ENCODE results near the gene CCSER1.
"Not testable (repeated sequence)": the region's sequence is repeated elsewhere in the genome, so short reads cannot be mapped to it uniquely, and the experiment has no call there.

The CCSER1 gene

DNA sequence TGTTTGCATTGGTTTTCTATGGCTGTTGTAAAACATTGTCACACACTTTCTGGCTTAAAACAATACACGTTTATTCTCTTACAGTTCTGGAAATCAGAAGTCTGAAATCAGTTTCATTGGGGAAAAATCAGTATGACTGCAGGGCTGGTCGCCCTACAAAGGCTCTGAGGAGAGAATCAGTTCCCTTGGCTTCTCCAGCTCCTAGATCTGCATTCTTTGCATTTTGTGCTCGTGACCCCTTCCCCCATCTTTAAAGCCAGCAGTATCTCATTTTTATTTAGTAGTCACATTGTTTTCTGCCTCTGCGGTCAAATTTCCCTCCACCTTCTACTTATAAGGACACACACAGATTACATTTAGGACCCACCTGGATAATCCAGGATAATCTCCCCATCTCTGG lies 1326.9 kb downstream of the CCSER1 start:
- DNase-seq, result no peak

GRCh38 chr4:91462566-91462965 lies 1335.4 kb downstream of the CCSER1 start:
- DNase-seq, result not testable (repeated sequence)

DNA sequence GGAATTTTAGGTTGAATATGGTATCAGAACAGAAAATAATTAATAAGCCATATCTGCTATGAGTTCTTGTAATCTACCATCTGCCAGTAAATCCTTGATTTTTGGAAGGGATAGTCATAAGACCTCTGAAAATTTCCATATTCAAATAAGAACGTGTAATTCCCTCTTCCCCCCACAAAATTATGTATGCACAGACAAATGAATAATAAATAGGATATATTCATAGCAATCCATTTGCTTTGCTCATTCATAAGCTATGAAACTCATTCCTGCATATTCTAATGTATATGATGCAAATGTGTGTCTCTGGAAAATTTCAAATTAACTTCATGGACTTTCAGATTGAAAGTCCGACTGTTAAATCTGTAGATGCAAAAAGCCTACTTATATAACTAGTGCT lies 1343.5 kb downstream of the CCSER1 start:
- DNase-seq, result no peak

GRCh38 chr4:91471280-91471679 lies 1344.1 kb downstream of the CCSER1 start:
- no peak for DNase-seq

DNA sequence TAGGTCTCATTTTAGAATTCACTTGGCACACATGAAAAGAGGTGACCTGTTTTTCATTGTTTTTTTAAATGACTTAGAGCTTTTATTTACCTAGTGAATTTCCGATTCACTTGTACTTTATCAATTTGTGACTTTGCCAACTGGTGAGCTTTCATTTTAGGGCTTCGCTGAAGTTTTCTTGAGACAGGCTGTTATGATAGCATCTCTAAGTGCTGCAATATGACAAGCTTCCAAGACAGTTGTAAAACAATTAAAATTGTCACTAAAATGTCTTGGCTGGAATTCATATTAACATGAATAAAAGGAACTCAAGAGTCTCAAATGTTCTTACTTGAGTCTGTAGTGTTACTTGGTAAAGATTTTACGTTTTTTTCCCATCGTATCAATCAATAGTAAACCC lies 1344.9 kb downstream of the CCSER1 start:
- no peak for DNase-seq

GRCh38 chr4:91485415-91485814 lies 1358.2 kb downstream of the CCSER1 start:
- DNase-seq, result no peak

DNA sequence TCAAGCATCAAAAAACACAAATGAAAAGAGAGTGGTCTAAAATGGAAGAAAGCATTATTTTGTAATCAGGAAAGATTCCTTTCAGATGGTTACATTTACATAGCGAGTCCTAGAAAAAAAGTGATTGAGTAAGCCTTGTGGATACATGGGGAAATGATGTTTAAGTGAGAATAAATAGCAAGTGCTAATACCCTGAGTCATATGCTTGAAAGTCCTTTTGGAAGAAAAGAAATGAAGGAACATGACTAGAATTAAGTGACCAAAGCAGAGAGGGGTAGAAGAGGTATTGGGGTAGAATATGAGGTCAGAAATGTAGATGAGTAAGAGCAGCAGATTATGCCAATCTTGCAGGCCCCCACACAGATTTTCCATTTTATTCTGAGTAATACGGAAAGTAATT lies 1361.8 kb downstream of the CCSER1 start:
- no peak for DNase-seq

DNA sequence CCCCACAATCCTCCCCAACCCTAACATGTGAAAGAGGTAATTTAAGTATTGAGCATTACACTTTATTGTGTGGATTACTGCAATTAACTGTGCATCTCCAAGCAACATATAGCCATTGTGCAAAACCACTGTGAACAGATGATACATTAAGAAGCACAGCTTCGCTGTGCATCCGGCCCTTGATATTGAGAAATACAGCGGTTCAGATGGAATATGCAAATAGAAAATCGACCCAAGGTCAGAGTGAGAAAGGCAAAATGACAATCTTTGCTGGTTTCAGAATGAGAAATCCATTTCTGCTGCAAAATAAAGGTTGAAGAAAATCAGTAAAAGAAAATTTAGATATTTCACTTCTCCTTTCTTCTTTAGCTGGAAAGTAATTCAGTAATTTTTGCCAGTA lies 1370.7 kb downstream of the CCSER1 start:
- DNase-seq, result no peak

GRCh38 chr4:91502365-91502764 lies 1375.2 kb downstream of the CCSER1 start:
- no peak for DNase-seq

GRCh38 chr4:91513326-91513725 lies 1386.1 kb downstream of the CCSER1 start:
- DNase-seq, result no peak

- no peak for DNase-seq
These were observed 1392.0 kb downstream of the CCSER1 start for GRCh38 chr4:91519155-91519554.

DNA sequence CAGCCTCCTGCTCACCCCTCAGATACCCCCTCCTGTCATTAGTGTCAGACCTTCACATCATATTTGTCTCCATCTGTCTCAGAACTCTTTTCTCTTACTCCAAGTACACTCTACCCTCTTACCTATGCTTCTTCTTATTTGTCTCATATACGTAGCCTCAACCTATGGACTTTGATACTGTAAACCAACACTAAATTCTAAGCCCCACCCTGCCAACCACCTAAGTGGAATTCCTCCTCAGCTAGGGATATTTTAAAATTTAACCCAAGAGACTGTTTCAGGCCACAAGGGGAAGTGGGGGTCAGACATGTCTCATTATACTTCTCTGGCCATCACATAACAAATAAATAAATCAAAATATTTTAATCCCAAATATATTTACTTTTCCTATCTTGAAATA lies 1398.4 kb downstream of the CCSER1 start:
- no peak for DNase-seq

GRCh38 chr4:91527056-91527455 lies 1399.9 kb downstream of the CCSER1 start:
- DNase-seq, result no peak

DNA sequence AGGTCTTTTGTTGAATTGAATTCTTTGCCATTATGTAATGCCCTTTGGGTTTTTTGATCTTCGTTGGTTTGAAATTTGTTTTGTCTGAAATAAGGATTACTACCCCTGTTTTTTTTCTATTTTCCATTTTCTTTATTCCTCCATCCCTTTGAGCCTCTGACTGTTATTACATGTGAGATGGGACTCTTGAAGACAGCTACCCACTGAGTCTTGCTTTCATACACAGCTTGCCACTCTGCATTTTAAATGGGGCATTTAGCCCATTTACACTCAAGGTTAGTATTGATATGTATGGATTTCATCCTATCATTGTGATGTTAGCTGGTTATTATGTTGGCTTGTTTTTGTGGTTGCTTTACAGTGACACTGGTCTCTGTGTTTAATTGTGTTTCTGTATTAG lies 1440.4 kb downstream of the CCSER1 start:
- no peak for DNase-seq

DNA sequence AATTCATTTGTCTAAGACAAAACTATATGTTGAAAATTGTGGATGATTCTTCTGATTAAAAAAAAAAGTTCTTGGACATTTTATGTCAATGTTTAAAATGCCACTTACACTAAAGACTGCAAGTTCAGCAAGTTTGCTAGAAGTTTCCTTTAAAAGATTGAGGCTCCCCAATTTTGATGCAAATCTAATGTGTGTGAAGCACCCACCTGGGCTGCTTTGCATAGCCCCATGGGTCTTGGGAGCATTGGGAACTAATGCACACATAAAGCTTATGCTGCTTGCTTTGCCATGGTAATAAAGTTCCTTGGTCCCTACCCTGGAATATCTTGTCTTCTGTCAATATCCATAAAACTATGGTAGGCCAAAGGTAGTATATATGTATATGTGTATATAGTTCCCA lies 1450.7 kb downstream of the CCSER1 start:
- no peak for DNase-seq

GRCh38 chr4:91590260-91590659 lies 1463.1 kb downstream of the CCSER1 start:
- DNase-seq, result no peak

DNA sequence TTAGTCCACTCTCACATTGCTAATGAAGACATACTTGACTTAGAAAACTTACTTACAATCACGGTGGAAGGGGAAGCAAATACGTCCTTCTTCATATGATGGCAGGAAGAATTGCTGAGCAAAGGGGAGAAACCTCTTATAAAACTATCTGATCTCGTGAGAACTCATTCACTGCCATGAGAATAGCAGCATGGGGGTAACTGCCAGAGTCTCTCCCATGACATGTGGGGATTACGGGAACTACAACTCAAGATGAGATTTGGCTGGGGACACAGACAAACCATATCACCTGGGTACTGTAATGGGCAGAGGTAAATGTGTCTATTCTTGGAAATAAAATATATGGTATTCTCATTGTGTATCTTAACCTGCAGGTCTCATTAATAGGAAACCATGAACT lies 1464.9 kb downstream of the CCSER1 start:
- DNase-seq, result no peak

GRCh38 chr4:91596718-91597117 lies 1469.5 kb downstream of the CCSER1 start:
- DNase-seq, result no peak

- DNase-seq, result no peak
These were observed 1471.5 kb downstream of the CCSER1 start for GRCh38 chr4:91598696-91599095.

DNA sequence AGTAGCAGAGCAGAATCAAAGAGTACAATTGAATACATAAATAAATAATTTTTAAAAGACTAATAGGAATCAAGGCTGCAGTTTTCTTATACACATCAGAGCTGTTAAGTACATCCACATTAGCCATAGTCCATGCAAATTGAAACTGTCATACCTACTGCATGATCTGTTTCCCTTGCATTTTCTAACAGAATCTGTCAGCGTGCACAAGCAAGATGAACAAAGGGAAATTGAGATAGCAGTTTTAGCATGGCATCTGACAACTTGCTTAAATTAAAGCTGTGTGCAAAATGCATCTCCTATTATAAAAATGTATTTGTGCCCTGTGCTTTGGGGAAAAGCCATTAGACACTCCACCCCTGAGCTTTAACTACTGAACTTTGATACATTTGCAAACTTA lies 1473.1 kb downstream of the CCSER1 start:
- DNase-seq, result no peak

GRCh38 chr4:91601401-91601800 lies 1474.2 kb downstream of the CCSER1 start:
- DNase-seq, result no peak

DNA sequence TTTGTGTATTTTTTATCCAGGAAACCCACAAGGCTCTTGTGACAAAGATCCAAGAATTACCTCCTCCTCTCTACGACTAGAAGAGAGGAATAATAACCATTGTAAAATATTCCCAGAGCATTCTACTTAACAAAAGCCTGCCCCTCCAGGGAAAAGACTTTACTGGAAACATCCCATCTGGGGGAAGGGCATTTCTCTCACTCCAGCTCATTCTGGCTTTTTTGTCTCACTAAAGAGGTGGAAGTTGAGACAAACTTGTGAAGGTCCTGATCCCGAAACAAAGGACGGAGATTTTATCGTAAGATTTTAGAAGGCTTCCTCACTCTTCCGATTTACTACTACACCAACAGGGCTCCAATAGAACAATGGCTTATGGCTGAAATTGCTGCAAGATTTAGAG lies 1484.6 kb downstream of the CCSER1 start:
- no peak for DNase-seq

DNA sequence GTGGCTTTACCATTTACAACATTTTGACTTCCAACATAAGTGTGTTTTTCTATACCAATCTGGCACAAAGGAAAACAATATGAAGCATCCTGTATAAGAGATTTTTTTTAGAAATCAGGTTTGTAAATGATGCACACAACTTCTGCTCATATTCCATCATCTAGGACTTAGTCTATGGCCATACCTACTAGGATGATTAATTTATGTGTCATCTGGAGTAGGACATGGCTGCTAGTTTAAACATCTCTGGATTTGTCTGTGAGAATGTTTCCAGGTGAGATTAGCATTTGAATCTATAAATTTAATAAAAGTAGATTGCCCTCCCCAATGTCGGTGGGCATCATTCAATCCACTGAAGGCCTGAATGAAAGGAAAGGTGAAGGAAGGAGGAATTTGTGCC lies 1493.8 kb downstream of the CCSER1 start:
- DNase-seq, result no peak

- DNase-seq, result no peak
These were observed 1494.3 kb downstream of the CCSER1 start for GRCh38 chr4:91621446-91621845.

DNA sequence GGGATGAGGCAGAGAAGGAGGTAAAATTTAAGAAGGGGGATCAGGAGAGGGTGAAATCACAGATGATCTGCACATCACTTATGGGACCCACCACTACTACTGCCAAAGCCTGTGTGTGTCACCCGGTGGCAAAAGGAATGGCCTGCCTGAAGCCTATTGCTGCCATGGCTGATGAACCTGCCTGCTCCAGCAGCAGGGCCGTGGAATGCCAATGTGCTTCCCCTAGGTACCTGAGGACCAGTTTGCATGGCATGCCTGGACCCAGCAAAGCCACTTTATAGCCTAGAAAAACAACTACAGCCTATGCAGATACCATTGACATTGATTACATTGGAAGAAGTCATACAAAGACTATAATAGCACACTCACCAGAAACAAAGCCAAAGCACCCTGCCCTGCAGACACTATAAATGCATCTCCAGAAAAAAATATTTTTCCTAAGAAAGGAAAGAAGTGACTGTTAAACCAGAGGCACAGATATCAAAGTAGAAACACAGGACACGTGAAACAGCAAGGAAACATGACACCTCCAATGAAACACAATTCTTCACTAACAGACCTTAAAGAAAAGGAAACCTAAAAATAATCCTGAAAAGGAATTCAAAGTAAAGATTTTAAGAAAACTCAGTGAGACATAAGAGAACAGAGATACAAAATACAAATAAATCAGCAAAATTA lies 1495.9 kb downstream of the CCSER1 start:
- no peak for DNase-seq

DNA sequence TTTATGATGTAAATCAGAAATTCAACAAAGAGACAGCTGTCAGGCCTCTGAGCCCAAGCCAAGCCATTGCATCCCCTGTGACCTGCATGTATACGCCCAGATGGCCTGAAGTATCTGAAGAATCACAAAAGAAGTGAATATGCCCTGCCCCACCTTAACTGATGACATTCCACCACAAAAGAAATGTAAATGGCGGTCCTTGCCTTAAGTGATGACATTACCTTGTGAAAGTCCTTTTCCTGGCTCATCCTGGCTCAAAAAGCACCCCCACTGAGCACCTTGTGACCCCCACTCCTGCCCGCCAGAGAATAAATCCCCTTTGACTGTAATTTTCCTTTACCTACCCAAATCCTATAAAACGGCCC lies 1496.4 kb downstream of the CCSER1 start:
- DNase-seq, result not testable (repeated sequence)

Data from NCI-H345 (cell line).